Adrenal gland (tissue), 12 donors: ENCODE measurements around the gene NGFR. TPM values are rescaled to one million over a fixed set of nuclear protein-coding genes. Genes with fewer than 3 reads are reported as not detected.
A peak's percentile ranks its signal among the peaks of the same experiment; 100 is the strongest.

Experiments
- DNase-seq, 7 donors: peaks; one replicate each; pipeline ENCODE4 v3.0.0-alpha.2; 2019 to 2020
- H3K27ac ChIP-seq, 5 donors: fragments of 200-600 bp; sonication (generic) in 4 of 5; 1 replicate in 3 of 5; 2 replicates in 2 of 5; pipeline versions ENCODE4 v1.5.1 to v1.8.0; 2016 to 2020; ENCODE audit warnings: mild to moderate bottlenecking in 1 of 5
- H3K27me3 ChIP-seq: fragments of 200-600 bp; 2 replicates; pipeline ENCODE4 v1.8.0; 2021
- H3K36me3 ChIP-seq, 2 donors: fragments of 200-600 bp; replicated peaks in 1 of 2; 1 replicate in 1 of 2; 2 replicates in 1 of 2; pipeline versions ENCODE4 v1.5.1 to v1.8.0; 2018 to 2022
- H3K4me1 ChIP-seq, 2 donors: fragments of 200-600 bp; replicated peaks in 1 of 2; 1 replicate in 1 of 2; 2 replicates in 1 of 2; pipeline versions ENCODE4 v1.5.1 to v1.8.0; 2018 to 2021
- H3K4me3 ChIP-seq, 4 donors: fragments of 200-600 bp; sonication (generic) in 3 of 4; one replicate each; pipeline ENCODE4 v1.5.1; 2016 to 2018
- H3K9me3 ChIP-seq, 3 donors: fragments of 200-600 bp; sonication (generic) in 1 of 3; replicated peaks in 1 of 3; 1 replicate in 2 of 3; 2 replicates in 1 of 3; pipeline versions ENCODE4 v1.5.1 to v1.8.0; 2016 to 2021
- POLR2A ChIP-seq, 2 donors: fragments of 450-650 bp; IDR thresholded peaks; one replicate each; pipeline ENCODE4 v1.6.1; 2017; ENCODE audit warnings: antibody characterized with exemption in 2 of 2, mild to moderate bottlenecking in 2 of 2, moderate library complexity in 1 of 2
- WGBS, 4 donors: extraction: QIAGEN DNeasy Blood & Tissue Kit in 2 of 4; methylation state at CpG; one replicate each; pipeline versions ENCODE4 v1.1.5 to v1.1.7; 2013 to 2017; 5-methylcytosine and 5-hydroxymethylcytosine counted together
- intact Hi-C, 2 donors: fragments of 100-400 bp; cut with DNase I; formaldehyde crosslinking; loops; one replicate each; pipeline versions ENCODE4 v1.14.1 to v1.15.0; 2022 to 2023
- polyA plus RNA-seq, 3 donors: library from polyadenylated mRNA; stranded (reverse); fragments of 200-250 nt in 2 of 3; fragments of 350-450 nt in 1 of 3; fragmentation: Illumina TruSeq in 1 of 3; extraction: RNeasy Lipid Tissue Mini Kit (QIAGEN cat#74804) in 1 of 3; gene quantifications; one replicate each; pipeline ENCODE4 v1.2.3, GENCODE V29; 2013 to 2014
- total RNA-seq, 9 donors: library from RNA; depleted of rRNA in 4 of 9; stranded (reverse); fragments of >200 nt in 4 of 9; fragments of 120-200 nt in 1 of 9; fragmentation: NEBNext Ultra II Directional in 1 of 9; extraction: Animal tissue kit (Norgen Biotek cat#: 25700) in 1 of 9; gene quantifications; one replicate each; pipeline versions ENCODE4 v1.1.0 to v1.2.4, GENCODE V29; 2013 to 2023
- TF ChIP-seq, protein P1 (sequence below), 6 experiments: fragments of 450-650 bp in 4 of 6; fragments of 200-600 bp in 2 of 6; sonication (generic) in 1 of 6; IDR thresholded peaks; 1 replicate in 5 of 6; 2 replicates in 1 of 6; pipeline versions ENCODE4 v1.5.1 to v1.8.0; 2016 to 2021; ENCODE audit warnings: antibody characterized with exemption in 6 of 6, mild to moderate bottlenecking in 2 of 6, moderate library complexity in 1 of 6
- donor health status: healthy with polysubstance abuse.
- donor health status: Bipolar disorder and iron deficiency.
- donor health status: DM: yes; HTN: yes; CAD: no.
- donor health status: DM: no; HTN: no; CAD: no.
- donor health status: DM: no; HTN: no; CAD: no.
- donor health status: DM: yes; HTN: yes; CAD: no.

The NGFR gene
- total and polyA plus RNA-seq, 12 donors = 4.2 to 77.8 (median 25.9) TPM

DNA sequence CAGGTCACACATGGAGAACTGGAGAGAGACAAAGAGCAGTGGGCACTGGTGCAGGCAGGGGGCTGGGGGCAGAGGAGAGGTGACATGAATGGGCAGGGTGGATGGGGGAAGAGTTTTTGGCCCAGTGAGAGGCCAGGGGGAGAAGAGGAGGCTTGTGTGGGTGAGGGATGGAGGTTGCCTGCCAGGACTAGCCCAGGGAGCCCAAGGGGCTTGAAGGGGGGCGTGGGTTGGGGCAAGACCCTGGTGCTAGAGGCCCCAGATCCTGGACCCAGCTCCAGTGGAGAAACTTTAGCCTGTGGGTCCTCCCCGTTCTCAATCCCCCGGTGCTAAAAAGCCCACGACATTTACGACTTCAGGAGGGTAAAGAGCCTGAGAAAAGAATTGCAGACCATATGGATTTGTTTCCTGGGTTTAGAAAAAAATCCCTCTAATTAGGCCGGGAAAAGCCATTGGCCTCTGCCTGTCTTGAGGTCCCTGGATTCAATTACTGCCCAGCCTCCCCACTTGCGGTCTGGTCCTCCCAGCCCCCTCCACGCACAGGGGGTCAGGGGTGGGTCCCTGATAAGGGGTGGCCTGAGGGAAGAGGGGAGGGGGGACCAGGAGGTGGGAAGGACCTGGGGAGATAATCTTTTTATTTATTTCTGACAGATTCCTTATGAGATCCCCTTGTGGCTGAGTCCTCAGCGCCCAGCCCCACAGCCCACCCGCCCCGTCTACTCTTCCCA is 33.0 kb downstream of the NGFR start:
- no peak overlapping the region for H3K27ac ChIP-seq
- no peaks in the 10 kb centered on the region for H3K36me3 ChIP-seq
- 54 to 70% (median 66%) methylated on average over 6 to 11 of the region's 11 CpGs for WGBS, 4 donors
- DNase-seq = peak in 1 of 7 donors; percentile 8
- TF ChIP-seq, protein P1, sequence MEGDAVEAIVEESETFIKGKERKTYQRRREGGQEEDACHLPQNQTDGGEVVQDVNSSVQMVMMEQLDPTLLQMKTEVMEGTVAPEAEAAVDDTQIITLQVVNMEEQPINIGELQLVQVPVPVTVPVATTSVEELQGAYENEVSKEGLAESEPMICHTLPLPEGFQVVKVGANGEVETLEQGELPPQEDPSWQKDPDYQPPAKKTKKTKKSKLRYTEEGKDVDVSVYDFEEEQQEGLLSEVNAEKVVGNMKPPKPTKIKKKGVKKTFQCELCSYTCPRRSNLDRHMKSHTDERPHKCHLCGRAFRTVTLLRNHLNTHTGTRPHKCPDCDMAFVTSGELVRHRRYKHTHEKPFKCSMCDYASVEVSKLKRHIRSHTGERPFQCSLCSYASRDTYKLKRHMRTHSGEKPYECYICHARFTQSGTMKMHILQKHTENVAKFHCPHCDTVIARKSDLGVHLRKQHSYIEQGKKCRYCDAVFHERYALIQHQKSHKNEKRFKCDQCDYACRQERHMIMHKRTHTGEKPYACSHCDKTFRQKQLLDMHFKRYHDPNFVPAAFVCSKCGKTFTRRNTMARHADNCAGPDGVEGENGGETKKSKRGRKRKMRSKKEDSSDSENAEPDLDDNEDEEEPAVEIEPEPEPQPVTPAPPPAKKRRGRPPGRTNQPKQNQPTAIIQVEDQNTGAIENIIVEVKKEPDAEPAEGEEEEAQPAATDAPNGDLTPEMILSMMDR (IDR thresholded peaks at IDR 0.05) = no peak
- no peak for TF ChIP-seq POLR2A (IDR thresholded peaks at IDR 0.05)
- no peaks in the 10 kb centered on the region for H3K4me1 ChIP-seq
- H3K4me3 ChIP-seq = no peak overlapping the region
- no peaks in the 10 kb centered on the region for H3K9me3 ChIP-seq
- intact Hi-C loops = no loop called here
- H3K27me3 ChIP-seq = peaks cover 4% of the 10 kb centered on the region

DNA sequence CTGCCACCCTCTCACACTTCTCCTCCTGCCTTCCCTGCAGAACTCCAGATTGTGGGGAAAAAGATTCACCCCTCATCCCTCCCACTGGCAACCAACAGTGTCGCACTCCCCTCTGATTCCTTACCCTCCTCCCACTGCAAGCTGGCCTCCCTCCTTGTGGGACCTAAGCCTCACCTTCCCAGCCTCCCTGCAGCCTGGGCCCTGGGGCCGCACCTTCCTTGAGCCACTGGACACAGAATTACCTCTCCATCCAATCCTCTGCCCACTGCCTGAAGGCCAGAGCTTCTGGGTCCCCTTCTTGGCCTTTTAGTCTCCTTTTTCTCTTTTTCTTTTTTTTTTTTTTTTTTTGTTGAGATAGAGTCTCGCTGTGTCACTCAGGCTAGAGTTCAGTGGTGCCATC is 33.9 kb downstream of the NGFR start:
- WGBS, 4 donors = 87 to 95% (median 91%) methylated on average over 3 of the region's 3 CpGs
- Histone ChIP-seq H3K4me3 (no peak overlapping the region), H3K9me3 (no peaks in the 10 kb centered on the region), H3K27ac (no peak overlapping the region), H3K36me3 (no peaks in the 10 kb centered on the region), H3K4me1 (no peaks in the 10 kb centered on the region), H3K27me3 (peaks cover 12% of the 10 kb centered on the region)
- TF ChIP-seq, protein P1 (IDR thresholded peaks at IDR 0.05) = no peak
- TF ChIP-seq POLR2A (IDR thresholded peaks at IDR 0.05) = no peak
- intact Hi-C loops = no loop called here
- DNase-seq = peak in 1 of 7 donors; percentile 5

DNA sequence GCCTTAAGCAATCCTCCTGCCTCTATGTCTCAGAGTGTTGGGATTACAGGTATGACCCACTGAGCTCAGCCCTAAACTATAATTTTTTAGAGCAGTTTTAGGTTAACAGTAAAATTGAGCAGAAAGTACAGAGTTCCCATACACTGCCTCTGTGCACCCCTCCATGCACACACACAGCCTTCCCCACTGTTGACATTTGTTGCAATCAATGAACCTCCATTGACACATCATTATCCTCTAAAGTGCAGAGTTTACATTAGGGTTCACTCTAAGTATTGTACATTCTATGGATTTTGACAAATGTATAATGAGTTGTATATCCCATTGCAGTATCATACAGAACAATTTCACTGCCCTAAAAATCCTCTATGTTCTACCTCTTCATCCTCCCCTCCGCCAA is 35.0 kb downstream of the NGFR start:
- Histone ChIP-seq H3K9me3 (no peaks in the 10 kb centered on the region), H3K36me3 (no peaks in the 10 kb centered on the region), H3K27ac (no peak overlapping the region), H3K4me1 (no peaks in the 10 kb centered on the region), H3K4me3 (no peak overlapping the region), H3K27me3 (peaks cover 13% of the 10 kb centered on the region)
- TF ChIP-seq, protein P1 (IDR thresholded peaks at IDR 0.05) = no peak
- TF ChIP-seq POLR2A (IDR thresholded peaks at IDR 0.05) = no peak
- DNase-seq = no peak
- WGBS, 4 donors = 89 to 100% (median 96%) methylated on average over 1 of the region's 1 CpG
- intact Hi-C loops = no loop called here

DNA sequence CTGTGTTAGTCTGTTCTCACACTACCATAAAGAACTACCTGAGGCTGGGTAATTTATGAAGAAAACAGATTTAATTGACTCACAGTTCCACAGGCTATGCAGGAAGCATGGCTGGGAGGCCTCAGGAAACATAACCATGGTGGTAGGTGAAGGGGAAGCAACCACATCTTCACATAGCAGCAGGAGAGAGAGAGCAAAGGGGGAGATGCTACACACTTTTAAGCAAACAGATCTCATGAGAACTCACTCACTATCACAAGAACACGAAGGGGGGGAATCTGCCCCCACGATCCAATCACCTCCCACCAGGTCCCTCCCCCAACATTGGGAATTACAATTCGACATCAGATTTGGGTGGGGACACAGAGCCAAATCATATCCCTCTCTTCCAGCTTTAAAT is 48.8 kb downstream of the NGFR start:
- 66 to 80% (median 74%) methylated on average over 3 of the region's 3 CpGs for whole genome bisulfite sequencing, 4 donors
- Histone ChIP-seq H3K4me3 (no peak overlapping the region), H3K27ac (no peak overlapping the region), H3K4me1 (no peaks in the 10 kb centered on the region), H3K9me3 (no peaks in the 10 kb centered on the region), H3K36me3 (no peaks in the 10 kb centered on the region), H3K27me3 (no peaks in the 10 kb centered on the region)
- intact Hi-C loops = no loop called here
- TF ChIP-seq, protein P1 (IDR thresholded peaks at IDR 0.05) = no peak
- no peak for DNase-seq
